Epithelial cell of esophagus (primary cell): Measurements from ENCODE around the gene ZDHHC14.
A peak's percentile ranks its signal among the peaks of the same experiment; 100 is the strongest.

Experiments used
- DNase-seq: peaks from one replicate; pipeline ENCODE4 v3.0.0; 2010; ENCODE audit warnings: low read depth
- H3K4me3 ChIP-seq: 2 replicates; pipeline ENCODE4 v1.5.1; 2011; ENCODE audit warnings: mild to moderate bottlenecking, low read length, control low read depth
- TF ChIP-seq, protein P1 (sequence below): IDR thresholded peaks from 2 replicates; pipeline ENCODE4 v1.5.1; 2011; ENCODE audit warnings: low read depth, mild to moderate bottlenecking, low read length, control low read depth, inconsistent platforms; ENCODE audit not compliant: insufficient read depth; ENCODE audit errors: missing control alignments

ZDHHC14 gene

DNA sequence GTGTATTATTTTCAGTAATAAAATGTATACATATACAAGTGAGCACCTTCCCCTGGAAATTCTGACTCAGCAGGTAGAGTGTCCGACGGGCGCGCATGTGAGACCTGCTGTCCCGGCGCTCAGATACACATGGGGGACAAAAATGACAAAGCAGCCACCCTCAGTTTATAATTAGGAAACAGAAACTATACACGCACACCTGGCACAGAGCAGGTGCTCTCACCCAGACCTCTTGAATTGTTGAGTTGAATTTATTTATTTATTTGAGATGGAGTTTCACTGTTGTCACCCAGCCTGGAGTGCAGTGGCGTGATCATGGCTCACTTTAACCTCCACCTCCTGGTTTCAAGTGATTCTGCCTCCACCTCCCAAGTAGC lies 180.4 kb downstream of the ZDHHC14 start:
- no peak for DNase-seq
- H3K4me3 ChIP-seq: no peak overlapping the region
- TF ChIP-seq, protein P1, sequence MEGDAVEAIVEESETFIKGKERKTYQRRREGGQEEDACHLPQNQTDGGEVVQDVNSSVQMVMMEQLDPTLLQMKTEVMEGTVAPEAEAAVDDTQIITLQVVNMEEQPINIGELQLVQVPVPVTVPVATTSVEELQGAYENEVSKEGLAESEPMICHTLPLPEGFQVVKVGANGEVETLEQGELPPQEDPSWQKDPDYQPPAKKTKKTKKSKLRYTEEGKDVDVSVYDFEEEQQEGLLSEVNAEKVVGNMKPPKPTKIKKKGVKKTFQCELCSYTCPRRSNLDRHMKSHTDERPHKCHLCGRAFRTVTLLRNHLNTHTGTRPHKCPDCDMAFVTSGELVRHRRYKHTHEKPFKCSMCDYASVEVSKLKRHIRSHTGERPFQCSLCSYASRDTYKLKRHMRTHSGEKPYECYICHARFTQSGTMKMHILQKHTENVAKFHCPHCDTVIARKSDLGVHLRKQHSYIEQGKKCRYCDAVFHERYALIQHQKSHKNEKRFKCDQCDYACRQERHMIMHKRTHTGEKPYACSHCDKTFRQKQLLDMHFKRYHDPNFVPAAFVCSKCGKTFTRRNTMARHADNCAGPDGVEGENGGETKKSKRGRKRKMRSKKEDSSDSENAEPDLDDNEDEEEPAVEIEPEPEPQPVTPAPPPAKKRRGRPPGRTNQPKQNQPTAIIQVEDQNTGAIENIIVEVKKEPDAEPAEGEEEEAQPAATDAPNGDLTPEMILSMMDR: no peak

DNA sequence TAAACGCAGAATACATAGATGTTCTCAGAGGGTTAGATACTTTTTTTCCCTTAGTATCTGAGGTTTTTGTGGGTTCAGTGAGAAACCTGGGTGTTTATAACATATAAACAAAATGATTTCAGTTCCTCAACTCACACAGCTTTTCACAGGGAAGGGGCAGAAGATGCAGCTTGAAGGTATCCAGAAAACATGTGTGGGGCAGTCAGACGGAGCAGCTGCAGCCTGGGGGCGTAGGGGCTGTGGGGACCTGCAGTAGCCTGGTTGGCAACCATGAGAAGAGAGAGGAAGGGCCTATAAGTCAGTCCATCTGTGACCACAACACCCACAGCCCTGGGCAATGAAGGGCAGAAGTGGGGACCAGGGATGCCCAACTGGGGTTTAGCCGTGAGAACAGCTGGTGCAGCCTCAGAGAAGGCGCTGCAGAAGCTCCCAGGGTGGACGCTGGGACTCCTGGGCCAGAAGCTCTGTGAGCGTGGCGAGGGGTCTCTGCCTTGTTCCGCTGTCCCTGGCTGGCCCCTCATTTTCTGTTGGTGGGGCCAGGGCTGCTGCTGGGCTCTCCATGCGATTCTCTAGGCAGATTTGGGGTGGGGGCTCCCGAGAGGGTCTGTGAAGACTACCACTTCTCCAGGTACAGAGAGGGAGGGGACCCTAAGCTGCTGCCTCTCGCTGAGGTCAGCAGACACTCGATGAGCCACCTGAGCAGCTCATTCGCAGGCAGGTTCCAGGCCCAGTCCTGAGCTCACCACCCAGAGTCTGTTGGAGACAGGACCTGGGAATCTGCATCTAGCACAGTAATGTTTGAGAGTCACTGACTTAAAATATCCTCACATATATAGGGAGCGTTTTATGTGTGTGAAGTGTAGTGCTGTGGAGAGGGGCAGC lies 181.2 kb downstream of the ZDHHC14 start:
- no peak overlapping the region for H3K4me3 ChIP-seq
- no peak for DNase-seq
- TF ChIP-seq, protein P1: no peak

DNA sequence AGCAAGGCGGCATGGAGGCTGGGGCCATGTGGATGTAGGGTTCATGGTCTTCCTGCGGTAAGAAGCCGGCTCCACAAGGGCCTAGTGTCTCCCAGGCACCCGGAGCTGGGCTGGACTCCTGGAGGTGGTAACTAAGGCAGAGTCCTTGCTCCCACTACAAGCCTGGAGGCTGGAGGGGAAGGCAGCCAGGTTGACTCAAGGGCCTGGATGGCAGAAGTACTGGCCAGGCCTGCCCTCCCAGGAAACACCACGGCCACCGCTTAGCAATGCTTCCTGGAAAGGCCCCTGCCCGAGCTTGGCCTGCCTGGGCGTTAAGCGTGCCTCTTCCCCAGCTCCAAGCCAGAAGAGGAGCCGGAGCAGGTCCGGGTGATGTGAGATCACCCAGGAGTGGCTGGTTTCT lies 182.0 kb downstream of the ZDHHC14 start:
- TF ChIP-seq, protein P1: no peak
- H3K4me3 ChIP-seq: no peak overlapping the region
- DNase-seq: peak; percentile 9

DNA sequence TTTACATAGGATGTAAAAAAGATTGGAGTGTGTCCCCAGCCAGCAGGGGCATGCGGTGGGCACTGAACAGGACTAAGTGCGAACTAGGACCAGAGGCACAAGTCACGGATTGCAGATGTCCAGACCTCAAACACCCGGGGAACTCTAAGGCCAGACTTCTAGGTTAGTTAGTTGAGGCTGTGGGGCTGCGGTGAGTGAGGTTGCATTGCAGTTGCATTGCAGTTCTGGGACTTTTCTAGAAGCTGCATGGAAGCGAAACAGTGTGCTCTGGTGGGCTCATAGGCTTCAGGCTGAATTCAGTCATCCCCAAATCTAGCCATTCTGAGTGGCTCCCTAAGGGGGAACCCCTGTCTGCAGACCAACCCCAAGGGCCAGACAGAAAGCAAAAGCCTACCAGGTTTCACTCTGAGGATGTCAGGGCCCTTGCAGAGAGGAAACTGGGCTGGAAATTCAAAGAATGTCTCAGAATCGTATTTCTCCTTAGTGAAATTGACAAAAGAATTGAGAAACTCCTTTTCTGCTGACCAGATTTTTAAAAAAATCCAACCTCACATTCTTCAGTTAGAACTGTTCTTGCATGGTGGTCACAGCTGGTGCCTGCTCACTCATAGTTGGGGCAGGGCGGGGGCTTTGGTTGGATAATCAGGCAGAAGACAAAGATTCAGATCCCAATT lies 182.8 kb downstream of the ZDHHC14 start:
- DNase-seq: no peak
- no peak overlapping the region for H3K4me3 ChIP-seq
- TF ChIP-seq, protein P1: no peak

DNA sequence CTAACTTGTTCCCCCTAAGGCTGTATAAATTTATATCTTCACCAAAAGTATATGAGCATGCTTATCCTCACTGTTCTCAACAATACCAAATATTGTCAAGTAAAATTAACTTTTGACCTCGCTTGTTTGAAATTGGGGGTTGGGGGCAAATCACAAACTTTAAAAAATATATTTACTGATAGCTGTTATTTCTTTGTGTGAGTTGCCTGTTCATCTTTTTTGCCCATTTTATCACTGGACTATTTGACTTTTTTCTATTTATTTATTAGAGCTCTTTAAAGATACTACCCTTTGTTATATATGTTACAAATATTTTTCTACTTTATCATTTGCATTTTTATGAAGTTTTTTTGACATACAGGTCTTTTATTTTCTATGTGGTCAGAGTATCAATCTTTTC lies 187.7 kb downstream of the ZDHHC14 start:
- TF ChIP-seq, protein P1: no peak
- no peak overlapping the region for H3K4me3 ChIP-seq
- no peak for DNase-seq

DNA sequence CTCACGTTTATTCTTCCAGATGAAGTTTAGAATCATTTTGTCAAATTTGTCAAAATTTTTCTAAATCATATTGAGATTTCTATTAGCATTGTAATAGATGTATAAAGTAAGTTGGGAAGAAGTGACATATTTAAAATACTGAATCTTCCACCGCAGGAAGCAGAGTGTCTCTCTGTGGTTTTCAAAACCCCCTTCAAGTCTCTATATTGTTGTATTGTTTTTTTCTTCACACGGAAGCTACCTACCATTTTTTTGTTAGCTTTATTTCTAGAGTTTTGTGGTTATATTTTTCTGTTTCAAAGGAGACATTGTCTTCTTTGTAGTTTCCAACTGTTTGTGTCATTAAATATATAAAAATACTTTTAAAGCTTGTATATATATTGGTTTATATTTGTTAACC lies 188.6 kb downstream of the ZDHHC14 start:
- TF ChIP-seq, protein P1: no peak
- no peak overlapping the region for H3K4me3 ChIP-seq
- DNase-seq: no peak
